Measurements from ENCODE around the gene KCNIP4. TPM values are rescaled to one million over a fixed set of nuclear protein-coding genes. Genes with fewer than 3 reads are reported as not detected.

KCNIP4 gene
- total RNA-seq, 4 donors from 2014 or later, result 0.19 to 0.50 (median 0.34) TPM; not detected in 1

DNA sequence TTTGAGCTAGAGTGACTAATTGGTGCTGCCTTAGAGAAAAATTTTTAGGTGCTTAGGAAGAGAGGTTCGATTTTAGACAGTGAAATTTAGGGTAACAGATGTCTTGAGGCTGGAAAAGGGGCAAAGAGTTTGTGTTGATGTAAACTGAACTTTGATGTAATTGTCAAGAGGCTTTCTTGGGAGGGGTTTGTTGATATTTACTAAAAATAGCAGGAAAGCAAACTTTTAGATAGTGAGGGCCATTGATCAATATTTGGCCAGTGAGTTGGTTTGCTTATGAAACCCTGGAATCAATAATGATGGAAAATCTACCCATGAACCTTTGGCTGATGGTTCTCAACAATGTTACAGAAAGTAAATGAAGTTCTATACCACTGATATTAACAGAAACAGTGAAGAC is 537.5 kb downstream of the KCNIP4 start:
- WGBS, result 33% methylated on average over 1 of the region's 1 CpG

DNA sequence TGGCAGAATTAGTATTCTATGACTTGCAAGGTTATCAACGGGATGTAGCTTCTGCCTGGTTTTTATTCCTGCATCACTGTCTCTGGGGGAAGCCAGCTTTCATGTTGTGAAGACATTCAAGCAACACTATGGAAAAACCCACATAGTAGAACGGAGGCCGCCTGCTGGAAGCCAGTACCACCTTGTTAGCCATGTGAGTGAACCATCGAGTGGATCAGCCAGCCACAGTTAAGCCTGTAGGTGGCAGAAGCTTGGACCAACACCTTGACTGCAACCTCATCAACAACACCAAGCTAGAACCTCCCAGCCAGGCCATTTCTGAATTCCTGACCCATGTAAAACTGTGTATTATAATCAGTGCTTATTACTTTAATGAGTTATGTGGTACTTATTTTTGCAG is 538.2 kb downstream of the KCNIP4 start:
- 78% methylated on average over 4 of the region's 4 CpGs for WGBS

More for the DNA sequence above, 537.5 kb downstream of the KCNIP4 start:
- H3K9me3 ChIP-seq, result no peaks in the 10 kb centered on the region
- DNase-seq (ENCODE audit: extremely low spot score), result no peak
- no peaks in the 10 kb centered on the region for H3K27me3 ChIP-seq
- no peak for TF ChIP-seq EP300 (IDR thresholded peaks at IDR 0.05)
- TF ChIP-seq, protein P1, sequence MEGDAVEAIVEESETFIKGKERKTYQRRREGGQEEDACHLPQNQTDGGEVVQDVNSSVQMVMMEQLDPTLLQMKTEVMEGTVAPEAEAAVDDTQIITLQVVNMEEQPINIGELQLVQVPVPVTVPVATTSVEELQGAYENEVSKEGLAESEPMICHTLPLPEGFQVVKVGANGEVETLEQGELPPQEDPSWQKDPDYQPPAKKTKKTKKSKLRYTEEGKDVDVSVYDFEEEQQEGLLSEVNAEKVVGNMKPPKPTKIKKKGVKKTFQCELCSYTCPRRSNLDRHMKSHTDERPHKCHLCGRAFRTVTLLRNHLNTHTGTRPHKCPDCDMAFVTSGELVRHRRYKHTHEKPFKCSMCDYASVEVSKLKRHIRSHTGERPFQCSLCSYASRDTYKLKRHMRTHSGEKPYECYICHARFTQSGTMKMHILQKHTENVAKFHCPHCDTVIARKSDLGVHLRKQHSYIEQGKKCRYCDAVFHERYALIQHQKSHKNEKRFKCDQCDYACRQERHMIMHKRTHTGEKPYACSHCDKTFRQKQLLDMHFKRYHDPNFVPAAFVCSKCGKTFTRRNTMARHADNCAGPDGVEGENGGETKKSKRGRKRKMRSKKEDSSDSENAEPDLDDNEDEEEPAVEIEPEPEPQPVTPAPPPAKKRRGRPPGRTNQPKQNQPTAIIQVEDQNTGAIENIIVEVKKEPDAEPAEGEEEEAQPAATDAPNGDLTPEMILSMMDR (IDR thresholded peaks at IDR 0.05), result no peak
- TF ChIP-seq POLR2A (IDR thresholded peaks at IDR 0.05; ENCODE audit: low read depth), result no peak
- TF ChIP-seq POLR2AphosphoS5 (IDR thresholded peaks at IDR 0.05), result no peak
- no peak overlapping the region for H3K4me3 ChIP-seq
- intact Hi-C loops (cut with DNase I), result no loop called here
- H3K36me3 ChIP-seq, result no peaks in the 10 kb centered on the region
- H3K4me1 ChIP-seq, result no peaks in the 10 kb centered on the region
- H3K27ac ChIP-seq (replicated peaks in 1 of 4), result no peak overlapping the region

DNA sequence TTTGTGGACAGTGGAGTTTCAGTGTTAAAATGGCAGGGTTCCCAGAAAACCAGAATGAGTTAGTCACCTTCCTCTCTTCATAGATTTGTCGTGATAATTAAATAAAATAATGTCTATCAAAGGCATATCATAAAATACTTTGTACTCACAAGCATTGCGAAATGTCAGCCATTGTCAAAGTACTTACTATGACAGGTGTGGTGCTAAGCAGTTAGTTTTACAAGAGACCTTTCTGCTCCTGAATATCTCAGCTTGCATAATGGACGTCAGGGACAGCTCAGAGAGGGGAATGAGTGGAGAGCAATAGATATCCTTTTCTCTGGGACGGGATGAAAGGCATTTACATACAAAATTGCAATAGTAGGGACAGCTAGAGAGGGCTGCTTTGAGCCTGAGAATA is 560.9 kb downstream of the KCNIP4 start:
- Histone ChIP-seq H3K4me3 (no peak overlapping the region), H3K9me3 (no peaks in the 10 kb centered on the region), H3K27me3 (no peaks in the 10 kb centered on the region), H3K36me3 (no peaks in the 10 kb centered on the region), H3K4me1 (no peaks in the 10 kb centered on the region), H3K27ac (replicated peaks in 1 of 4) (no peak overlapping the region)
- TF ChIP-seq POLR2AphosphoS5 (IDR thresholded peaks at IDR 0.05), result no peak
- TF ChIP-seq, protein P1 (IDR thresholded peaks at IDR 0.05), result no peak
- no peak for TF ChIP-seq POLR2A (IDR thresholded peaks at IDR 0.05; ENCODE audit: low read depth)
- TF ChIP-seq EP300 (IDR thresholded peaks at IDR 0.05), result no peak
- 41% methylated on average over 4 of the region's 4 CpGs for WGBS
- no peak for DNase-seq (ENCODE audit: extremely low spot score)
- intact Hi-C loops (cut with DNase I), result no loop called here

More for the DNA sequence above, 538.2 kb downstream of the KCNIP4 start:
- H3K9me3 ChIP-seq, result no peaks in the 10 kb centered on the region
- intact Hi-C loops (cut with DNase I), result no loop called here
- H3K27me3 ChIP-seq, result no peaks in the 10 kb centered on the region
- DNase-seq (ENCODE audit: extremely low spot score), result no peak
- H3K4me1 ChIP-seq, result no peaks in the 10 kb centered on the region
- no peak overlapping the region for H3K4me3 ChIP-seq
- no peak overlapping the region for H3K27ac ChIP-seq (replicated peaks in 1 of 4)
- H3K36me3 ChIP-seq, result no peaks in the 10 kb centered on the region
- TF ChIP-seq EP300 (IDR thresholded peaks at IDR 0.05) (no peak), POLR2AphosphoS5 (IDR thresholded peaks at IDR 0.05) (no peak), POLR2A (IDR thresholded peaks at IDR 0.05; ENCODE audit: low read depth) (no peak)
- TF ChIP-seq, protein P1 (IDR thresholded peaks at IDR 0.05), result no peak

DNA sequence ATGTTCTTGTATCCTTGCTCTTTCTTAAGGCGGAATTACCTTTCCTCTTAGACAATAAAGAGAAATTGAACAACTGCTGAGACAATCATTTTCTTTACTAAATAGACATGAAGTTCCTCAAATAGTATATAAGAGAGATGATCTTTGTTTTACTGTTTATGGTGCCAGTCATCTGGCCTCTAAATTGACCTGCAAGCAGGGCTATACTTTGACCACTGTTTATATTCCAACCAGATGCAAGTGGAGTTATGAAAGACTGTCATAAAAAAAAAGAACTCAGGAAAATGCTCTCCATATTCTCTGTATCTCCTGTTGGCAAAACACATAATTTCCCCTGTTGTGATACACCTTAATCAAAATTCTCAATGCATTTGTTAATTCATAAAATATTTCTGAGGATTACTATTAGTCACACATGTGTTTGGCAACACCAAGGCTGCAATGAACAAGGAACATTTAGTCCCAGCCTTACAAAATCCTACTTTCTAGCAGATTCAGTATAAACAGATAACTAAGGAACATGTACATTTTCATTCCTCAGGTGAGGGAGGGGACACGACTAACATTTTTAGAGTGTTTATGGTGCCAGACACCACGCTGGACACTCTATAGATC is 562.3 kb downstream of the KCNIP4 start:
- no peak overlapping the region for H3K27ac ChIP-seq (replicated peaks in 1 of 4)
- H3K9me3 ChIP-seq, result no peaks in the 10 kb centered on the region
- DNase-seq (ENCODE audit: extremely low spot score), result no peak
- intact Hi-C loops (cut with DNase I), result no loop called here
- H3K4me3 ChIP-seq, result no peak overlapping the region
- TF ChIP-seq POLR2AphosphoS5 (IDR thresholded peaks at IDR 0.05) (no peak), EP300 (IDR thresholded peaks at IDR 0.05) (no peak), POLR2A (IDR thresholded peaks at IDR 0.05; ENCODE audit: low read depth) (no peak)
- TF ChIP-seq, protein P1 (IDR thresholded peaks at IDR 0.05), result no peak
- WGBS, result 76% methylated on average over 3 of the region's 3 CpGs
- no peaks in the 10 kb centered on the region for H3K36me3 ChIP-seq
- no peaks in the 10 kb centered on the region for H3K27me3 ChIP-seq
- H3K4me1 ChIP-seq, result no peaks in the 10 kb centered on the region

DNA sequence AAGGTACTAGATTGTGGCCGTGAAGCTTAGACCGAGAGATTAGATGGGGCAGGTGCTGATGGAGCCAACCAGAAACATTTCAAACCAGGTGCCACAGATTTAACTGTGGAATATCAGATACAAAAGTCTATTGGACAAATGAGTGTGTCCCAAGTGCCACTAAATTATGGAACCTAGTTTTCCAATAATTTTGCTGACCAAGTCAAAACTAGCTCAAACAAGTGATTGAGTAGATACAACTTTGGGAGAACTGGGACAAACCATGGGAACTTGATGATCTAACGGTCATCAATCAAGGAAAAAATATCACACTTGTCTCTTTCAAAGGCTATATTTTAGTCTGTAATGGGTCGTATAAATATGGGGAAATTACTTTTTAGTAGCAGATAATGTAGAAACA is 562.9 kb downstream of the KCNIP4 start:
- no peaks in the 10 kb centered on the region for H3K9me3 ChIP-seq
- TF ChIP-seq, protein P1 (IDR thresholded peaks at IDR 0.05), result no peak
- TF ChIP-seq EP300 (IDR thresholded peaks at IDR 0.05) (no peak), POLR2AphosphoS5 (IDR thresholded peaks at IDR 0.05) (no peak), POLR2A (IDR thresholded peaks at IDR 0.05; ENCODE audit: low read depth) (no peak)
- 83% methylated on average over 4 of the region's 4 CpGs for WGBS
- H3K4me3 ChIP-seq, result no peak overlapping the region
- DNase-seq (ENCODE audit: extremely low spot score), result no peak
- no peaks in the 10 kb centered on the region for H3K27me3 ChIP-seq
- H3K36me3 ChIP-seq, result no peaks in the 10 kb centered on the region
- intact Hi-C loops (cut with DNase I), result no loop called here
- H3K27ac ChIP-seq (replicated peaks in 1 of 4), result no peak overlapping the region
- no peaks in the 10 kb centered on the region for H3K4me1 ChIP-seq

Data from esophagus muscularis mucosa (tissue), 4 donors.